ENCODE results near the gene CLASP2.

CLASP2 gene

DNA sequence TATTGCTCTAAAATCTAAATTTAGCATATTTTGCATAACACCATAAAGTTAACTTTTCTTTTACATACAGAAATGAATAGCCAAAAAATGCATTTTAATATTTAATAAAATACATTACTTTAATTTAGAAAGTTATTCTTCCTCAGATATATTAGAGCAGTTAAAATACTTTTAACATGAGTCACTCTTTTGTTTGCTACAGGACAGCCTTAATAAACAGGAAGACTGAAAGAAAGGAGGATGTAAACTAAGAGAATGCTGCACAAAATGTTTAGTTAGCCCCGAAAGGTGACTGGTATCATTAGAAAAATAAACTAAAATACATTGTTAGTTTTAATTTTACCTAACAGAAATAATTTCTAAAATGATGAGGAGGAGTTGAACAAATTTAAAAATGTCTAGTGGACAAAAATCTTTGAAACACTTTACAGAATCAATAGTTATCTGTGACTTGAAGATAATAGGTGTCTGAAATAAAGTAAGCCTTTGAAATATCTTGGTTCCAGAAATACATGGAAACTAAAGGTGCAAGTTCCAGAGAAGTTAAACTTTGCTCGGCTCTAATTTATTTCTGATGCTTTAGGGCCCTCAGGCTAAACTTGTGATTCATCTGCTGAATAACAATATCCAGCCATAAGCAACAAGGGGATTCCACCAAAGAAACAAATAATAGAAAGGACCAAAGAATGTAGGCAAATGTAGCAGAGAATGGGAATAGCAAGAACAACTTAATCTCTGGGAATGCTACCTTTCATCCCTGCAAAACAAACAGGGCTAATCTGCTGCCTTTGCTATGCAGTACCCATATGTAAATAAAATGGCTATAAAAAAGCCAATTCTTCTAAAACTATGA is 139.5 kb downstream of the CLASP2 start:
- H3K9me3 ChIP-seq (ENCODE audit: insufficient read depth, low read length, severe bottlenecking), result no peaks in the 10 kb centered on the region
- H3K79me2 ChIP-seq (ENCODE audit: insufficient read depth, low read length), result no peaks in the 10 kb centered on the region
- no peaks in the 10 kb centered on the region for H4K20me1 ChIP-seq (ENCODE audit: insufficient read depth, low read length)
- DNase-seq (no peak), ATAC-seq (ENCODE audit: insufficient read depth, low read depth) (no peak)
- H3K27ac ChIP-seq (ENCODE audit: low read length), result no peak overlapping the region
- no peaks in the 10 kb centered on the region for H3K4me1 ChIP-seq (ENCODE audit: insufficient read depth, low read length)
- H3K4me2 ChIP-seq (ENCODE audit: insufficient read depth, low read length), result no peak overlapping the region
- TF ChIP-seq CTCF (IDR thresholded peaks at IDR 0.05; ENCODE audit: borderline replicate concordance, extremely low read depth, low read length, poor library complexity, severe bottlenecking) (no peak), EZH2 (IDR thresholded peaks at IDR 0.05; ENCODE audit: borderline replicate concordance, low read depth, low read length, severe bottlenecking) (no peak)
- H3K4me3 ChIP-seq (ENCODE audit: low read depth in 1 of 2, low read length in 2 of 2), result no peak overlapping the region
- H2AFZ ChIP-seq (ENCODE audit: low read depth, low read length), result no peak overlapping the region
- no peak overlapping the region for H3K9ac ChIP-seq (ENCODE audit: low read depth, low read length)
- no peaks in the 10 kb centered on the region for H3K27me3 ChIP-seq (ENCODE audit: insufficient read depth, low read length, poor library complexity)
- peaks cover 39% of the 10 kb centered on the region for H3K36me3 ChIP-seq (ENCODE audit: insufficient read depth, low read length)

- ATAC-seq (ENCODE audit: insufficient read depth, low read depth) (no peak), DNase-seq (no peak)
- TF ChIP-seq CTCF (IDR thresholded peaks at IDR 0.05; ENCODE audit: borderline replicate concordance, extremely low read depth, low read length, poor library complexity, severe bottlenecking), result no peak
- H3K4me3 ChIP-seq (ENCODE audit: low read depth in 1 of 2, low read length in 2 of 2), result no peak overlapping the region
- no peaks in the 10 kb centered on the region for H3K9me3 ChIP-seq (ENCODE audit: insufficient read depth, low read length, severe bottlenecking)
- no peaks in the 10 kb centered on the region for H3K4me1 ChIP-seq (ENCODE audit: insufficient read depth, low read length)
- H3K79me2 ChIP-seq (ENCODE audit: insufficient read depth, low read length), result no peaks in the 10 kb centered on the region
- no peaks in the 10 kb centered on the region for H4K20me1 ChIP-seq (ENCODE audit: insufficient read depth, low read length)
- H3K4me2 ChIP-seq (ENCODE audit: insufficient read depth, low read length), result no peak overlapping the region
- no peak overlapping the region for H3K27ac ChIP-seq (ENCODE audit: low read length)
- H3K36me3 ChIP-seq (ENCODE audit: insufficient read depth, low read length), result peaks cover 36% of the 10 kb centered on the region
- no peak overlapping the region for H3K9ac ChIP-seq (ENCODE audit: low read depth, low read length)
- H3K27me3 ChIP-seq (ENCODE audit: insufficient read depth, low read length, poor library complexity), result no peaks in the 10 kb centered on the region
- no peak overlapping the region for H2AFZ ChIP-seq (ENCODE audit: low read depth, low read length)
Observed at GRCh38 chr3:33577588-33577987, 140.5 kb downstream of the CLASP2 start.

- Histone ChIP-seq H4K20me1 (ENCODE audit: insufficient read depth, low read length) (no peaks in the 10 kb centered on the region), H3K4me2 (ENCODE audit: insufficient read depth, low read length) (no peak overlapping the region), H3K4me3 (ENCODE audit: low read depth in 1 of 2, low read length in 2 of 2) (no peak overlapping the region), H3K4me1 (ENCODE audit: insufficient read depth, low read length) (no peaks in the 10 kb centered on the region), H3K9me3 (ENCODE audit: insufficient read depth, low read length, severe bottlenecking) (no peaks in the 10 kb centered on the region), H2AFZ (ENCODE audit: low read depth, low read length) (no peak overlapping the region), H3K27me3 (ENCODE audit: insufficient read depth, low read length, poor library complexity) (no peaks in the 10 kb centered on the region), H3K27ac (ENCODE audit: low read length) (no peak overlapping the region), H3K36me3 (ENCODE audit: insufficient read depth, low read length) (peaks cover 32% of the 10 kb centered on the region), H3K79me2 (ENCODE audit: insufficient read depth, low read length) (no peaks in the 10 kb centered on the region), H3K9ac (ENCODE audit: low read depth, low read length) (no peak overlapping the region)
- DNase-seq (no peak), ATAC-seq (ENCODE audit: insufficient read depth, low read depth) (no peak)
- TF ChIP-seq CTCF (IDR thresholded peaks at IDR 0.05; ENCODE audit: borderline replicate concordance, extremely low read depth, low read length, poor library complexity, severe bottlenecking) (no peak), EZH2 (IDR thresholded peaks at IDR 0.05; ENCODE audit: borderline replicate concordance, low read depth, low read length, severe bottlenecking) (no peak)
Observed at GRCh38 chr3:33577173-33577572, 140.9 kb downstream of the CLASP2 start.

All from DND-41 (cell line).